ENCODE measurements around the gene MAGI3. TPM values are rescaled to one million over a fixed set of nuclear protein-coding genes. Genes with fewer than 3 reads are reported as not detected.

The MAGI3 gene
- total and polyA plus RNA-seq, 12 donors: 3.3 to 17.6 (median 11.8) TPM

DNA sequence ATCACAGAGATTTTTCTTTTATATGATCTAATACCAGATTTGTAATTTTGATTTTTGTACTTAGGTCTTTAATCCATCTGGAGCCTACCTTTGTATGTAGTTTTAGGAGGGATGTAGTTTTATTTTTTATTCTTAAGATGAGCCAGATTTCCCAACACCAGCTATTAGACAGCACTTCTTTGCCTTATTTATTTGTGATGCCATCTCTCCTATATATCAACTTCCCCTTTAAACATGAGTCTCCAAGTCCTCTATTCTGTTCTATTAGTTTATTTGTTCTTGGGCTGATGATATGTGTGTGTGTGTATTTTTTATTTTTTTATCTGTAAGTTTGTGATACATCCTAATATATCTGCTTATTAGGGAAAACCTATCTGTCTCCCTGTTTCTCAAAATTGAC, 274.8 kb downstream of the MAGI3 start:
- no peaks in the 10 kb centered on the region for H3K4me1 ChIP-seq (replicated peaks in 1 of 2)
- intact Hi-C loops (cut with DNase I): no loop called here
- DNase-seq: no peak
- no peaks in the 10 kb centered on the region for H3K36me3 ChIP-seq (replicated peaks in 1 of 2)
- no peak overlapping the region for H3K27ac ChIP-seq
- no peaks in the 10 kb centered on the region for H3K9me3 ChIP-seq (replicated peaks in 1 of 3)
- no peak overlapping the region for H3K4me3 ChIP-seq
- no peaks in the 10 kb centered on the region for H3K27me3 ChIP-seq
- TF ChIP-seq POLR2A (IDR thresholded peaks at IDR 0.05): no peak
- TF ChIP-seq, protein P1, sequence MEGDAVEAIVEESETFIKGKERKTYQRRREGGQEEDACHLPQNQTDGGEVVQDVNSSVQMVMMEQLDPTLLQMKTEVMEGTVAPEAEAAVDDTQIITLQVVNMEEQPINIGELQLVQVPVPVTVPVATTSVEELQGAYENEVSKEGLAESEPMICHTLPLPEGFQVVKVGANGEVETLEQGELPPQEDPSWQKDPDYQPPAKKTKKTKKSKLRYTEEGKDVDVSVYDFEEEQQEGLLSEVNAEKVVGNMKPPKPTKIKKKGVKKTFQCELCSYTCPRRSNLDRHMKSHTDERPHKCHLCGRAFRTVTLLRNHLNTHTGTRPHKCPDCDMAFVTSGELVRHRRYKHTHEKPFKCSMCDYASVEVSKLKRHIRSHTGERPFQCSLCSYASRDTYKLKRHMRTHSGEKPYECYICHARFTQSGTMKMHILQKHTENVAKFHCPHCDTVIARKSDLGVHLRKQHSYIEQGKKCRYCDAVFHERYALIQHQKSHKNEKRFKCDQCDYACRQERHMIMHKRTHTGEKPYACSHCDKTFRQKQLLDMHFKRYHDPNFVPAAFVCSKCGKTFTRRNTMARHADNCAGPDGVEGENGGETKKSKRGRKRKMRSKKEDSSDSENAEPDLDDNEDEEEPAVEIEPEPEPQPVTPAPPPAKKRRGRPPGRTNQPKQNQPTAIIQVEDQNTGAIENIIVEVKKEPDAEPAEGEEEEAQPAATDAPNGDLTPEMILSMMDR (IDR thresholded peaks at IDR 0.05): no peak

- Histone ChIP-seq H3K4me1 (replicated peaks in 1 of 2) (no peaks in the 10 kb centered on the region), H3K36me3 (replicated peaks in 1 of 2) (no peaks in the 10 kb centered on the region), H3K9me3 (replicated peaks in 1 of 3) (no peaks in the 10 kb centered on the region), H3K27ac (no peak overlapping the region), H3K4me3 (no peak overlapping the region), H3K27me3 (no peaks in the 10 kb centered on the region)
- intact Hi-C loops (cut with DNase I): no loop called here
- WGBS, 4 donors: 95 to 99% (median 95%) methylated on average over 2 of the region's 2 CpGs
- TF ChIP-seq, protein P1 (IDR thresholded peaks at IDR 0.05): no peak
- TF ChIP-seq POLR2A (IDR thresholded peaks at IDR 0.05): no peak
- no peak for DNase-seq
These were observed 275.8 kb downstream of the MAGI3 start for GRCh38 chr1:113666126-113666525.

DNA sequence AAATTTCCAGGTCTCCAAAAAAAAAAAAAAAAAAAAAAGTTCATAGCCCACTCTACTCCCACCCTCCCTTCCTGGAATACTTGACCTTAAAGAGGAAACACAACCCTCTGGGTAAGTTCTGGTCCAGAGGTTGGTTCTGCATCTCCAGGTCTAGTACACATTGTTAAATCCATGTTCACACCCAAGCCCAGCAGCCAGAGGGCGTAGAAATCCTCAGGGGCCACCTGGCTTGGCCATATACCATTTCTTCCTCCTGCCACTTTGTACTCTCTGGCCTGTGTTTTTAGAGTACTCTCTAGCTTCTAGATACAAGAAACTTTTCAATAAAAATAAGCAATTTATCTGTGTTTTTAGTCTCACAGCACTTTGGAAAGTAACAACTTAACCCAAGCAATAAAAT, 279.7 kb downstream of the MAGI3 start:
- no peaks in the 10 kb centered on the region for H3K27me3 ChIP-seq
- no peak for DNase-seq
- H3K4me3 ChIP-seq: no peak overlapping the region
- H3K9me3 ChIP-seq (replicated peaks in 1 of 3): no peaks in the 10 kb centered on the region
- TF ChIP-seq, protein P1 (IDR thresholded peaks at IDR 0.05): no peak
- TF ChIP-seq POLR2A (IDR thresholded peaks at IDR 0.05): no peak
- H3K4me1 ChIP-seq (replicated peaks in 1 of 2): no peaks in the 10 kb centered on the region
- intact Hi-C loops (cut with DNase I): loop anchor here (5.0 to 10.0 kb wide), 2 partner anchors 278 to 525 kb away; partner anchors contain the start of gene MAGI3 (in 1 of the 2)
- 91 to 96% (median 94%) methylated on average over 1 of the region's 1 CpG for WGBS, 4 donors
- no peaks in the 10 kb centered on the region for H3K36me3 ChIP-seq (replicated peaks in 1 of 2)
- H3K27ac ChIP-seq: no peak overlapping the region

DNA sequence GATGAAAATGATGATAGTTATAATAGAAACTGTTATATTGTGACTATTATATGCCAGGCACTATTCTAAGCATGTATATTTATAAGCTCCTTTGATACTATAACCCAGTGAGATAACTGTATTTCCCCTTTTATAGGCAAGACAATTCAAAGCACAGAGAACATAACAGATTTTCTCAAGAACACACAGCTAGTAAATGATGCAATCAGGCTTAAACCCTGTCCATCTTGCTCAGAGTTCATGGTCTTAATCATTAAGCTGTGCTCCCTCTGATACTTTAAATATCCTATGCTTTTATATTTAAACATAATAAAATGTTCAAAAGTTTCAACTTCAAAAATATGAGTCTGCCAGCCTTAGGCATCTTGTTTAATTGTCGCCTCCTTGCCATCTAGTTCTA, 280.3 kb downstream of the MAGI3 start:
- Histone ChIP-seq H3K4me3 (no peak overlapping the region), H3K36me3 (replicated peaks in 1 of 2) (no peaks in the 10 kb centered on the region), H3K9me3 (replicated peaks in 1 of 3) (no peaks in the 10 kb centered on the region), H3K27ac (no peak overlapping the region), H3K27me3 (no peaks in the 10 kb centered on the region), H3K4me1 (replicated peaks in 1 of 2) (no peaks in the 10 kb centered on the region)
- WGBS, 4 donors: 91 to 99% (median 97%) methylated on average over 1 of the region's 1 CpG
- DNase-seq: no peak
- intact Hi-C loops (cut with DNase I): loop anchor here (5.0 to 10.0 kb wide), 2 partner anchors 278 to 526 kb away; partner anchors contain the start of gene MAGI3 (in 1 of the 2)
- TF ChIP-seq, protein P1 (IDR thresholded peaks at IDR 0.05): no peak
- TF ChIP-seq POLR2A (IDR thresholded peaks at IDR 0.05): no peak

All from adrenal gland (tissue), 12 donors.